IMR-90 (cell line): ENCODE data around the gene ENO4.

Experiments
- BHLHE40 ChIP-seq: fragments of 150-350 bp; IDR thresholded peaks from 2 replicates; pipeline ENCODE4 v1.6.1; 2016; ENCODE audit warnings: mild to moderate bottlenecking, low read depth, low read length
- CEBPB ChIP-seq: IDR thresholded peaks from 2 replicates; pipeline ENCODE4 v1.6.1; 2012; ENCODE audit warnings: low read depth, low read length, improper control_type of control experiment
- CTCF ChIP-seq: conservative IDR thresholded peaks from 2 replicates; pipeline ENCODE4 v1.5.1; 2012; ENCODE audit warnings: mild to moderate bottlenecking, low read depth, low read length, improper control_type of control experiment
- MAFK ChIP-seq: IDR thresholded peaks from 2 replicates; pipeline ENCODE4 v1.6.1; 2012; ENCODE audit warnings: low read depth, low read length, improper control_type of control experiment
- NFE2L2 ChIP-seq: fragments of 150-350 bp; IDR thresholded peaks from 2 replicates; pipeline ENCODE4 v1.6.1; 2016; ENCODE audit warnings: low read depth, mild to moderate bottlenecking, low read length
- POLR2A ChIP-seq: IDR thresholded peaks from 2 replicates; pipeline ENCODE4 v1.6.1; 2012; ENCODE audit warnings: mild to moderate bottlenecking, low read depth, low read length
- SMC3 ChIP-seq: fragments of 150-350 bp; IDR thresholded peaks from 2 replicates; pipeline ENCODE4 v1.6.1; 2016; ENCODE audit warnings: low read depth, mild to moderate bottlenecking, antibody characterized with exemption, low read length, moderate library complexity
- TF ChIP-seq, protein P1 (sequence below): fragments of 150-350 bp; IDR thresholded peaks from 2 replicates; pipeline ENCODE4 v1.6.1; 2016; ENCODE audit warnings: low read depth, mild to moderate bottlenecking, low read length, moderate library complexity, borderline replicate concordance
- TF ChIP-seq, protein P2 (sequence below): fragments of 150-350 bp; IDR thresholded peaks from 2 replicates; pipeline ENCODE4 v1.6.1; 2017; ENCODE audit warnings: mild to moderate bottlenecking, antibody characterized with exemption, low read length, low read depth

DNA sequence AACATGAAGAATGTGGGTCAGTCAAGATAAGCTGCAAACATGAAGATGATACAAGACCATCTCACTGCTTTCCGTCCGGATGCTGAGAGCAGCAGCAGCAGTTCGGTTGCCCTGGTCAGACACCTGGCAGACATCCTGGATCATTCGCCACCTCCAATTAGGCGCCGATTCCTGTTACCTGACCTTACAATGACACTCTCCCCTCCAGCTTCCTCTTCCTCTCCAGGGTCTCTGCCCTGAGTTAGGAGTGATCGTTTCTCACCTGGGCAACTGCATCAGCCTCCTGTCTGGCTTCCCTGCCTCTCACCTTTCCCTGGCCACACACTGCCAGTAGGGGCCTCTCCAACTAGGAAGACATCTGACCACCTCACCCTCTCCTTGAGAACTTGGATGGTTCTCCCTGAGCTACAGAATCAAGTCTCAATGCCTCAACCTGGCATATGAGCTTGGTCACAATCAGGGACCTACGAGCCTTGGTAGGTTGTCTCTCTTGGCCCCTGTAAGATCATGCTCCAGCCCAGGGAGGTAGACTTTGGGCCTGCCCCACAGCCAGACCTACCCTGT, 31.4 kb upstream of the ENO4 start:
- TF ChIP-seq CTCF (no peak), POLR2A (no peak), MAFK (no peak), SMC3 (no peak), BHLHE40 (no peak), NFE2L2 (no peak), CEBPB (no peak)
- TF ChIP-seq, protein P1, sequence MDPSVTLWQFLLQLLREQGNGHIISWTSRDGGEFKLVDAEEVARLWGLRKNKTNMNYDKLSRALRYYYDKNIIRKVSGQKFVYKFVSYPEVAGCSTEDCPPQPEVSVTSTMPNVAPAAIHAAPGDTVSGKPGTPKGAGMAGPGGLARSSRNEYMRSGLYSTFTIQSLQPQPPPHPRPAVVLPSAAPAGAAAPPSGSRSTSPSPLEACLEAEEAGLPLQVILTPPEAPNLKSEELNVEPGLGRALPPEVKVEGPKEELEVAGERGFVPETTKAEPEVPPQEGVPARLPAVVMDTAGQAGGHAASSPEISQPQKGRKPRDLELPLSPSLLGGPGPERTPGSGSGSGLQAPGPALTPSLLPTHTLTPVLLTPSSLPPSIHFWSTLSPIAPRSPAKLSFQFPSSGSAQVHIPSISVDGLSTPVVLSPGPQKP, result no peak
- TF ChIP-seq, protein P2, sequence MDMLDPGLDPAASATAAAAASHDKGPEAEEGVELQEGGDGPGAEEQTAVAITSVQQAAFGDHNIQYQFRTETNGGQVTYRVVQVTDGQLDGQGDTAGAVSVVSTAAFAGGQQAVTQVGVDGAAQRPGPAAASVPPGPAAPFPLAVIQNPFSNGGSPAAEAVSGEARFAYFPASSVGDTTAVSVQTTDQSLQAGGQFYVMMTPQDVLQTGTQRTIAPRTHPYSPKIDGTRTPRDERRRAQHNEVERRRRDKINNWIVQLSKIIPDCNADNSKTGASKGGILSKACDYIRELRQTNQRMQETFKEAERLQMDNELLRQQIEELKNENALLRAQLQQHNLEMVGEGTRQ, result no peak
